GM18861 (cell line): ENCODE data around the gene UBE2E1.

Experiments used
- ATAC-seq: cut with Tn5 transposase; IDR thresholded peaks from one replicate; pipeline ENCODE4 v1.9.1; 2021; ENCODE audit not compliant: unreplicated experiment

UBE2E1 gene

GRCh38 chr3:23819599-23820360 is 14.0 kb downstream of the UBE2E1 start:
- ATAC-seq = peak; percentile 46

- ATAC-seq = no peak
Measured at GRCh38 chr3:23820888-23821287, 15.1 kb downstream of the UBE2E1 start.

GRCh38 chr3:23821858-23822257 is 16.1 kb downstream of the UBE2E1 start:
- no peak for ATAC-seq

GRCh38 chr3:23822559-23822958 is 16.8 kb downstream of the UBE2E1 start:
- ATAC-seq = no peak

- no peak for ATAC-seq
Measured at GRCh38 chr3:23823620-23824019, 17.9 kb downstream of the UBE2E1 start.

GRCh38 chr3:23824699-23825444 is 19.1 kb downstream of the UBE2E1 start:
- ATAC-seq = no peak

- no peak for ATAC-seq
Measured at GRCh38 chr3:23825802-23826201, 20.0 kb downstream of the UBE2E1 start.

- no peak for ATAC-seq
Measured at GRCh38 chr3:23826382-23827064, 20.8 kb downstream of the UBE2E1 start.

- ATAC-seq = peak; percentile 58
Measured at GRCh38 chr3:23829242-23829934, 23.6 kb downstream of the UBE2E1 start.

- ATAC-seq = peak; percentile 77
Measured at GRCh38 chr3:23830869-23831484, 25.2 kb downstream of the UBE2E1 start.

GRCh38 chr3:23831517-23832394 is 26.0 kb downstream of the UBE2E1 start:
- ATAC-seq = no peak

- ATAC-seq = no peak
Measured at GRCh38 chr3:23832523-23832922, 26.8 kb downstream of the UBE2E1 start.

- ATAC-seq = no peak
Measured at GRCh38 chr3:23834082-23834870, 28.5 kb downstream of the UBE2E1 start.

GRCh38 chr3:23835087-23835486 is 29.3 kb downstream of the UBE2E1 start:
- ATAC-seq = no peak

- ATAC-seq = no peak
Measured at GRCh38 chr3:23835802-23836201, 30.0 kb downstream of the UBE2E1 start.

- no peak for ATAC-seq
Measured at GRCh38 chr3:23836536-23837230, 30.9 kb downstream of the UBE2E1 start.

- no peak for ATAC-seq
Measured at GRCh38 chr3:23837286-23837685, 31.5 kb downstream of the UBE2E1 start.

- peak; percentile 62 for ATAC-seq
Measured at GRCh38 chr3:23837691-23838090, 31.9 kb downstream of the UBE2E1 start.
